Mesenchymal stem cell (in vitro differentiated cells and primary cell): ENCODE data around the gene RHOC.
A peak's percentile ranks its signal among the peaks of the same experiment; 100 is the strongest.

Experiments used
- DNase-seq: peaks from one replicate; pipeline ENCODE4 v3.0.0-alpha.2; 2013
- H2AFZ ChIP-seq: one replicate; pipeline ENCODE4 v1.6.1; 2013; ENCODE audit warnings: low read depth, mild to moderate bottlenecking, control low read depth, inconsistent platforms, low read length, moderate library complexity
- H2AK5ac ChIP-seq: 2 replicates; pipeline ENCODE4 v1.6.1; 2013; ENCODE audit warnings: low read length, moderate library complexity, mild to moderate bottlenecking, inconsistent platforms; ENCODE audit not compliant: severe bottlenecking
- H2BK120ac ChIP-seq: one replicate; pipeline ENCODE4 v1.6.1; 2013; ENCODE audit warnings: low read depth, mild to moderate bottlenecking, inconsistent platforms, low read length, moderate library complexity
- H2BK12ac ChIP-seq, 2 experiments: one replicate each; pipeline ENCODE4 v1.6.1; 2013; ENCODE audit warnings: inconsistent platforms in 2 of 2, low read length in 2 of 2, mild to moderate bottlenecking in 2 of 2, moderate library complexity in 2 of 2, control low read depth in 1 of 2
- H2BK15ac ChIP-seq: one replicate; pipeline ENCODE4 v1.6.1; 2013; ENCODE audit warnings: mild to moderate bottlenecking, low read depth, inconsistent platforms; ENCODE audit not compliant: poor library complexity, severe bottlenecking
- H2BK5ac ChIP-seq: 2 replicates; pipeline ENCODE4 v1.6.1; 2013; ENCODE audit warnings: low read depth, mild to moderate bottlenecking, low read length, control low read depth, inconsistent platforms; ENCODE audit not compliant: poor library complexity, severe bottlenecking
- H3K14ac ChIP-seq, 2 experiments: one replicate each; pipeline ENCODE4 v1.6.1; 2013; ENCODE audit warnings: inconsistent platforms in 2 of 2, low read length in 2 of 2, control low read depth in 1 of 2, mild to moderate bottlenecking in 1 of 2, moderate library complexity in 1 of 2
- H3K18ac ChIP-seq, 2 experiments: one replicate each; pipeline ENCODE4 v1.6.1; 2013; ENCODE audit warnings: inconsistent platforms in 2 of 2, low read length in 2 of 2, control low read depth in 1 of 2, low read depth in 1 of 2, mild to moderate bottlenecking in 1 of 2
- H3K23ac ChIP-seq, 2 experiments: one replicate each; pipeline ENCODE4 v1.6.1; 2013; ENCODE audit warnings: inconsistent platforms in 2 of 2, low read length in 2 of 2, mild to moderate bottlenecking in 2 of 2, moderate library complexity in 2 of 2, control low read depth in 1 of 2
- H3K27ac ChIP-seq: 2 replicates; pipeline ENCODE4 v1.5.1; 2013; ENCODE audit warnings: mild to moderate bottlenecking, moderate library complexity, low read length, control low read depth, inconsistent platforms; ENCODE audit not compliant: poor library complexity, severe bottlenecking
- H3K27me3 ChIP-seq, 2 experiments: 2 replicates each; pipeline versions ENCODE4 v1.6.1 to v1.7.0; 2013; ENCODE audit warnings: low read length in 2 of 2, mild to moderate bottlenecking in 2 of 2, moderate library complexity in 2 of 2, control low read depth in 1 of 2, inconsistent platforms in 1 of 2; ENCODE audit not compliant: control insufficient read depth in 1 of 2, insufficient read depth in 1 of 2
- H3K36me3 ChIP-seq, 2 experiments: 2 replicates each; pipeline versions ENCODE4 v1.6.1 to v1.7.0; 2013; ENCODE audit warnings: low read length in 2 of 2, control low read depth in 1 of 2, inconsistent platforms in 1 of 2, low read depth in 1 of 2, mild to moderate bottlenecking in 1 of 2; ENCODE audit not compliant: insufficient read depth in 2 of 2, control insufficient read depth in 1 of 2
- H3K4ac ChIP-seq, 2 experiments: one replicate each; pipeline ENCODE4 v1.6.1; 2013; ENCODE audit warnings: inconsistent platforms in 2 of 2, low read length in 2 of 2, mild to moderate bottlenecking in 2 of 2, moderate library complexity in 2 of 2, control low read depth in 1 of 2, low read depth in 1 of 2
- H3K4me1 ChIP-seq: 2 replicates; pipeline ENCODE4 v1.6.1; 2013; ENCODE audit warnings: low read depth, low read length, control low read depth; ENCODE audit not compliant: control insufficient read depth, insufficient read depth
- H3K4me2 ChIP-seq: 2 replicates; pipeline ENCODE4 v1.6.1; 2013; ENCODE audit warnings: low read length, mild to moderate bottlenecking, inconsistent platforms; ENCODE audit not compliant: poor library complexity, severe bottlenecking
- H3K4me3 ChIP-seq, 2 experiments: 2 replicates each; pipeline versions ENCODE4 v1.5.1 to v1.7.0; 2013; ENCODE audit warnings: low read length in 2 of 2, mild to moderate bottlenecking in 2 of 2, control low read depth in 1 of 2, low read depth in 1 of 2; ENCODE audit not compliant: insufficient read depth in 1 of 2
- H3K79me1 ChIP-seq: replicated peaks from 2 replicates; pipeline ENCODE4 v1.6.1; 2013; ENCODE audit warnings: mild to moderate bottlenecking, control low read depth, low read length, inconsistent platforms; ENCODE audit not compliant: poor library complexity, severe bottlenecking
- H3K9ac ChIP-seq: 2 replicates; pipeline ENCODE4 v1.7.0; 2013; ENCODE audit warnings: mild to moderate bottlenecking, low read length, moderate library complexity
- H3K9me3 ChIP-seq: 2 replicates; pipeline ENCODE4 v1.7.0; 2013; ENCODE audit warnings: mild to moderate bottlenecking, low read length; ENCODE audit not compliant: control insufficient read depth
- H4K8ac ChIP-seq: one replicate; pipeline ENCODE4 v1.6.1; 2013; ENCODE audit warnings: inconsistent platforms, mild to moderate bottlenecking, low read length, moderate library complexity
- H4K91ac ChIP-seq: one replicate; pipeline ENCODE4 v1.6.1; 2013; ENCODE audit warnings: mild to moderate bottlenecking, low read length, inconsistent platforms
- WGBS: methylation state at CpG from one replicate; pipeline ENCODE4 v1.1.7; 2013; ENCODE audit warnings: mixed read lengths; 5-methylcytosine and 5-hydroxymethylcytosine counted together

RHOC gene

GRCh38 chr1:112688781-112689193 lies 18.1 kb downstream of the RHOC start:
- Histone ChIP-seq H3K4me2 (no peak overlapping the region), H4K8ac (no peak overlapping the region), H3K23ac (no peak overlapping the region), H2BK15ac (no peak overlapping the region), H3K4me1 (no peaks in the 10 kb centered on the region), H3K14ac (no peak overlapping the region), H3K9me3 (no peaks in the 10 kb centered on the region), H3K4ac (no peak overlapping the region), H3K27ac (no peak overlapping the region), H2AK5ac (no peak overlapping the region), H2BK5ac (no peak overlapping the region), H2AFZ (no peak overlapping the region), H3K9ac (no peak overlapping the region), H3K36me3 (peaks cover 46 to 52% of the 10 kb centered on the region in 2 experiments), H3K4me3 (no peak overlapping the region), H3K18ac (no peak overlapping the region), H4K91ac (no peak overlapping the region), H3K79me1 (peaks cover 42% of the 10 kb centered on the region), H2BK120ac (no peak overlapping the region), H3K27me3 (no peaks in the 10 kb centered on the region), H2BK12ac (no peak overlapping the region)
- WGBS = 84% methylated on average over 13 of the region's 13 CpGs
- no peak for DNase-seq

DNA sequence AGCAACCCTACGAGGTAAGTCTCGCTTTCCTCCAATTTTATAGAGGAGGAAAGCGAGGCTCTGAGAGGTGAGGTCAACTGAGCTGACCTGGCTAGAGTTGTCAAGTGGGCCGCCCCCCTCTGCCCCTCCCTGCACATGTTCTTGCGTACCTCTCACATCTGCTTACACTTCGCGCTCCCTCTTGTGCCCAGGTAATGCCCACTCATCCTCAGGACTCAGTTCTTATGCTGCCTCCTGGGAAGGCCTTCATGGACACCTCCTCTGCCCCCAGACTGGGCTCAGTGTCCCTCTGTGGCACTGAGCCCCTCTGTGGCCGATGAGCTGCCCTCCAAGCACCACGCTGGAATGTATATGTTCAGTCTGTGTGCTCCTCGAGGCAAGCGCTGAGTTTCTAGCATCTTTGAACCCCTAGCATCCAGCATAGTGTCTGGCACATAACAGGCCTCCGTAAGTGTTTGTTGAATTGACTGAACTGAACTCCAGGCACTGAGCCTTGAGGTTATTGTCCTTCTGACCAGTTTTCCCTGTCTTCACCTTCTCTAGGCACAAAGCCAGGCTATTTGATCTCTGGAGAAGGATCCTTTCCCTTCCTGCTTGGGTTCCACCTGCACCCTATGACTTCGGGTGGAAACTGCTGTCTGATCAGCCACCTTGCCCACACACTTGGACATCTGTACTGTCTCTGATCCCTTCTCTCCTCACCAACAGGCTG lies 19.0 kb downstream of the RHOC start:
- no peak for DNase-seq
- Histone ChIP-seq H3K79me1 (peaks cover 42% of the 10 kb centered on the region), H2BK120ac (no peak overlapping the region), H2BK5ac (no peak overlapping the region), H3K9me3 (no peaks in the 10 kb centered on the region), H3K23ac (no peak overlapping the region), H3K4me2 (no peak overlapping the region), H4K91ac (no peak overlapping the region), H2BK15ac (no peak overlapping the region), H2BK12ac (no peak overlapping the region), H3K27me3 (no peaks in the 10 kb centered on the region), H4K8ac (no peak overlapping the region), H2AFZ (no peak overlapping the region), H3K36me3 (peaks cover 40 to 45% of the 10 kb centered on the region in 2 experiments), H3K18ac (peak overlapping the region in 1 of 2 experiments; percentile 18), H3K14ac (no peak overlapping the region), H2AK5ac (no peak overlapping the region), H3K9ac (no peak overlapping the region), H3K27ac (no peak overlapping the region), H3K4me1 (no peaks in the 10 kb centered on the region), H3K4ac (no peak overlapping the region), H3K4me3 (no peak overlapping the region)
- 94% methylated on average over 13 of the region's 13 CpGs for WGBS

DNA sequence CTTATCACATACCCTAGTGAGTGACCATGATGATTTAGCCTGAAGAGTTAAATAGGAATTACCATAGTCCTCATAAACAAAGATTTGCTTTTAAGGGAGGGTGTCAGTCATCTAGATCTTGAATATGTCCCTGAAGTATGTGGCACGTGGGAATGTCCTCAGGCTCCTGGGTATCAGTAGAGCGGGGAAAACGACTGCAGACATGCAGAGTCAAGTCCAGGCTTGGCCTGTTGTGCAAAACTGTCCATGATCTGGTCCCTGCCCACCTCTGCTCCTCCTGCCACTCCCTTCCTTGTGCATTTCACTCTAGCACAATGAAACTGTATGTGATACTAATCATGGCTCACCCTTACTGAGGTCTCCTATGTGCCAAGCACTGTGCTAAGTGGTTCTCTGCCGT lies 19.6 kb downstream of the RHOC start:
- Histone ChIP-seq H3K79me1 (peaks cover 37% of the 10 kb centered on the region), H3K14ac (no peak overlapping the region), H2AK5ac (no peak overlapping the region), H2BK5ac (no peak overlapping the region), H2AFZ (no peak overlapping the region), H4K91ac (no peak overlapping the region), H3K4ac (no peak overlapping the region), H3K9me3 (no peaks in the 10 kb centered on the region), H3K4me3 (no peak overlapping the region), H2BK12ac (no peak overlapping the region), H2BK15ac (no peak overlapping the region), H3K4me1 (no peaks in the 10 kb centered on the region), H3K27me3 (no peaks in the 10 kb centered on the region), H3K18ac (peak overlapping the region in 1 of 2 experiments; percentile 18), H4K8ac (no peak overlapping the region), H3K9ac (no peak overlapping the region), H3K23ac (no peak overlapping the region), H2BK120ac (no peak overlapping the region), H3K36me3 (peaks cover 34 to 40% of the 10 kb centered on the region in 2 experiments), H3K4me2 (no peak overlapping the region), H3K27ac (no peak overlapping the region)
- 88% methylated on average over 4 of the region's 4 CpGs for WGBS
- DNase-seq = no peak

- Histone ChIP-seq H2AK5ac (no peak overlapping the region), H3K9ac (no peak overlapping the region), H2BK15ac (no peak overlapping the region), H3K27ac (no peak overlapping the region), H4K8ac (no peak overlapping the region), H3K14ac (no peak overlapping the region), H3K4me2 (no peak overlapping the region), H2BK5ac (no peak overlapping the region), H3K23ac (no peak overlapping the region), H3K79me1 (peaks cover 37% of the 10 kb centered on the region), H3K36me3 (peaks cover 29 to 34% of the 10 kb centered on the region in 2 experiments), H3K4me1 (no peaks in the 10 kb centered on the region), H3K4me3 (no peak overlapping the region), H3K18ac (no peak overlapping the region), H3K27me3 (no peaks in the 10 kb centered on the region), H4K91ac (no peak overlapping the region), H3K4ac (no peak overlapping the region), H2AFZ (no peak overlapping the region), H2BK12ac (no peak overlapping the region), H2BK120ac (no peak overlapping the region), H3K9me3 (no peaks in the 10 kb centered on the region)
- 97% methylated on average over 3 of the region's 4 CpGs for WGBS
- no peak for DNase-seq
Observed at GRCh38 chr1:112686835-112687234, 20.1 kb downstream of the RHOC start.
